ENCODE data around the gene SKOR1. TPM values are rescaled to one million over a fixed set of nuclear protein-coding genes. Genes with fewer than 3 reads are reported as not detected.

Gene SKOR1
- polyA plus RNA-seq, 1 of the 3 experiments (the other 2 are of a cell fraction), result 0.26 TPM

GRCh38 chr15:67836134-67836455 is 10.8 kb downstream of the SKOR1 start (continued):
- TF ChIP-seq IRF3 (IDR thresholded peaks at IDR 0.05; ENCODE audit: low read depth, low read length) (no peak), NFIC (IDR thresholded peaks at IDR 0.05; ENCODE audit: borderline replicate concordance) (no peak), TAF1 (IDR thresholded peaks at IDR 0.05; ENCODE audit: borderline replicate concordance, low read depth, low read length) (no peak), RCOR1 (IDR thresholded peaks at IDR 0.05; ENCODE audit: low read length) (no peak)

GRCh38 chr15:67836477-67836876 is 11.2 kb downstream of the SKOR1 start:
- 39% methylated on average over 7 of the region's 8 CpGs for WGBS (ENCODE audit: low lambda C conversion rate)
- no peak overlapping the region for H3K4me2 ChIP-seq
- TF ChIP-seq RAD21 (IDR thresholded peaks at IDR 0.05; ENCODE audit: low read length), result peak; percentile 84
- TF ChIP-seq SMC3 (IDR thresholded peaks at IDR 0.05; ENCODE audit: low read depth, low read length), result peak; percentile 52; the same call in 1 of the 2 replicates
- TF ChIP-seq EZH2phosphoT487 (IDR thresholded peaks at IDR 0.05; ENCODE audit: borderline replicate concordance, low read depth), result no peak
- peak; percentile 89 for TF ChIP-seq CTCF (IDR thresholded peaks at IDR 0.05)
- no peak overlapping the region for H3K4me3 ChIP-seq (ENCODE audit: low read depth in 2 of 2, low read length in 1 of 2)
- no peaks in the 10 kb centered on the region for H4K20me1 ChIP-seq (ENCODE audit: insufficient read depth)
- no peaks in the 10 kb centered on the region for H3K9me2 ChIP-seq
- H3K79me2 ChIP-seq (ENCODE audit: insufficient read depth), result no peaks in the 10 kb centered on the region
- H3F3A ChIP-seq (replicated peaks; ENCODE audit: insufficient read depth), result peaks cover 8% of the 10 kb centered on the region
- POLR2A ChIA-PET, result no interaction called here
- no peaks in the 10 kb centered on the region for H3K9me3 ChIP-seq
- CTCF ChIA-PET, result interaction anchor here (0.7 to 9.4 kb wide), 29 partner anchors 9 to 890 kb away, joined by 3 to 123 read pairs (median 4); partner anchors contain the start of gene SKOR1
- H3K27me3 ChIP-seq (ENCODE audit: insufficient read depth), result no peaks in the 10 kb centered on the region
- H3K36me3 ChIP-seq (replicated peaks in 1 of 2; ENCODE audit: control insufficient read depth in 1 of 2, insufficient read depth in 2 of 2, low read length in 1 of 2), result no peaks in the 10 kb centered on the region
- peak; percentile 76 for DNase-seq
- peaks cover 0 to 21% of the 10 kb centered on the region in 2 experiments; a peak in 2 of 4 replicates for H3K4me1 ChIP-seq (ENCODE audit: control insufficient read depth in 1 of 2, insufficient read depth in 2 of 2, low read depth in 1 of 2, low read length in 1 of 2)
- H2AFZ ChIP-seq (ENCODE audit: low read depth), result no peak overlapping the region
- no peak overlapping the region for H3K9ac ChIP-seq
- H3K27ac ChIP-seq (ENCODE audit: low read depth in 2 of 2, low read length in 1 of 2), result no peak overlapping the region

- Histone ChIP-seq H3K27ac (ENCODE audit: low read depth in 2 of 2, low read length in 1 of 2) (no peak overlapping the region), H4K20me1 (ENCODE audit: insufficient read depth) (no peaks in the 10 kb centered on the region), H3F3A (replicated peaks; ENCODE audit: insufficient read depth) (peaks cover 8% of the 10 kb centered on the region), H3K9me3 (no peaks in the 10 kb centered on the region), H3K9me2 (no peaks in the 10 kb centered on the region), H3K4me1 (ENCODE audit: control insufficient read depth in 1 of 2, insufficient read depth in 2 of 2, low read depth in 1 of 2, low read length in 1 of 2) (peaks cover 0 to 21% of the 10 kb centered on the region in 2 experiments; a peak in 2 of 4 replicates), H3K27me3 (ENCODE audit: insufficient read depth) (no peaks in the 10 kb centered on the region), H3K4me3 (ENCODE audit: low read depth in 2 of 2, low read length in 1 of 2) (no peak overlapping the region), H2AFZ (ENCODE audit: low read depth) (no peak overlapping the region), H3K36me3 (replicated peaks in 1 of 2; ENCODE audit: control insufficient read depth in 1 of 2, insufficient read depth in 2 of 2, low read length in 1 of 2) (no peaks in the 10 kb centered on the region), H3K9ac (no peak overlapping the region), H3K4me2 (no peak overlapping the region), H3K79me2 (ENCODE audit: insufficient read depth) (no peaks in the 10 kb centered on the region)
- CTCF ChIA-PET, result interaction anchor here (1.0 to 9.4 kb wide), 11 partner anchors 13 to 890 kb away, joined by 3 to 123 read pairs (median 5); partner anchors contain the start of gene MAP2K5
- 40% methylated on average over 2 of the region's 2 CpGs for WGBS (ENCODE audit: low lambda C conversion rate)
- DNase-seq, result no peak
- POLR2A ChIA-PET, result no interaction called here
- no peak for TF ChIP-seq JUND (IDR thresholded peaks at IDR 0.05)
- no peak for TF ChIP-seq RCOR1 (IDR thresholded peaks at IDR 0.05; ENCODE audit: low read length)
- TF ChIP-seq SIN3A (IDR thresholded peaks at IDR 0.05; ENCODE audit: borderline replicate concordance, low read depth, low read length), result no peak
- no peak for TF ChIP-seq GATA2 (CRISPR knock-in tag; IDR thresholded peaks at IDR 0.05)
- no peak for TF ChIP-seq FOXJ3 (CRISPR knock-in tag; IDR thresholded peaks at IDR 0.05)
- no peak for TF ChIP-seq MAX (IDR thresholded peaks at IDR 0.05; ENCODE audit: low read depth)
- TF ChIP-seq USF1 (IDR thresholded peaks at IDR 0.05; ENCODE audit: borderline replicate concordance, low read depth), result no peak
- TF ChIP-seq FOXM1 (IDR thresholded peaks at IDR 0.05; ENCODE audit: low read depth), result no peak
- no peak for TF ChIP-seq GABPA (IDR thresholded peaks at IDR 0.05; ENCODE audit: low read depth)
- no peak for TF ChIP-seq TAF1 (IDR thresholded peaks at IDR 0.05; ENCODE audit: borderline replicate concordance, low read depth, low read length)
- no peak for TF ChIP-seq IRF3 (IDR thresholded peaks at IDR 0.05; ENCODE audit: low read depth, low read length)
- TF ChIP-seq SMC3 (IDR thresholded peaks at IDR 0.05; ENCODE audit: low read depth, low read length), result no peak
- no peak for TF ChIP-seq ZBTB33 (IDR thresholded peaks at IDR 0.05; ENCODE audit: borderline replicate concordance, low read depth)
- TF ChIP-seq TCF12 (IDR thresholded peaks at IDR 0.05), result no peak
Measured at GRCh38 chr15:67836955-67837354, 11.6 kb downstream of the SKOR1 start.
